HG03135 (cell line): Measurements from ENCODE around the gene CRABP2.
A peak's percentile ranks its signal among the peaks of the same experiment; 100 is the strongest.

Source experiments
- ATAC-seq: cut with Tn5 transposase; IDR thresholded peaks from one replicate; pipeline ENCODE4 v1.9.1; 2021; ENCODE audit warnings: mild to moderate bottlenecking, moderate library complexity; ENCODE audit not compliant: unreplicated experiment

Gene CRABP2

DNA sequence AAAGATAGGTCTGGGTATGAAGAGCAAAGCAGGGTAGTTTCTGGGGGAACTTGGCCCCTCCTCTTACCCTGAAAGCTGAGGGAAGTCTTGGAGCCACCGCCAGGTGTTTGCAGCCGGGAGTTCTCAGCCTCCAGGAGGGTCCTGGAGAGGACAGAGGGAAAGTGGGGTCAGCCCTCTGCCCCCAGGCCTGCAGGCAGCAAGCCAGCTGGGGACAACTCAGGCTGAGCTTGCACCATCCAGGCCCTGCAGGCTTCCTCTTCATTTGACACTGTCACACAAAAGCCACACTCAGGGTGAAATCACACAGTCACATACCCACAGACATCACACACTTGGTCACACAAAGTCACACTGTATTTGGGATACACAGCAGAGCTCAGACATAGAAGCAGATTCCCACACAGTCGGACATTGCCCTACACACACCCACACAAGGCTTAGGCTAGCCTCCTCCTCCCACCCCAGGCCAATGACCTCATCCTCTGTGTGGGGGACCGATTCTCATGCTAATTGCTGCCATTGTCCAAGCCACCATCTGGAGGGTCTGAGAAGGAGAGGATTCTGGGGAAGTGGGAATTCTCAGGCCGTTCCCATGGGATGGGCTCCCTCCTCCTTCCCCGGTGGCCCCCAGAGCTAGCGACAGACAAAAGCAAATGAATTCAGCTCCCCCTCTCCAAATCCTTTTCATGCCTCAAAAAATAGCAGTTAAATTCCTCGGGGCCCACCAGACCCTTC is 31.8 kb downstream of the CRABP2 start:
- ATAC-seq: no peak

DNA sequence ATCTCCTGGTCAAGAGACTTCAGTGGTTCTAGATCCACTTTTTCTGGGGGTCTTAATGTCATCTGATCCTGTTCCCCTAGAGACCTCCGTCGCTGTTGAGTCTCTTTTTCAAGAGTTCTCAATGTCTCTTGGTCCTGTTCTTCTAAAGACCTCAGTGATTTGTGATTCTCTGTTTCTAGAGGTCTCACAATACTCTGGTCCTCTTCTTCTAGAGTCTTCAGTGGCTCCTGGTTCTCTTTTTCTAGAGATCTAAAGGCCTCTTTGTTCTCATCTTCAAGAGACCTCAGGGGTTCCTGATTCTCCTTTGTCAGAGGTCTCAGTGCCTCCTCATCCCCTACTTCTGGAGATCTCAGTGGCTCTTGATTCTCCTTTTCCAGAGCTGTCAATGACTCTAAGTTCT is 33.6 kb downstream of the CRABP2 start:
- no peak for ATAC-seq

DNA sequence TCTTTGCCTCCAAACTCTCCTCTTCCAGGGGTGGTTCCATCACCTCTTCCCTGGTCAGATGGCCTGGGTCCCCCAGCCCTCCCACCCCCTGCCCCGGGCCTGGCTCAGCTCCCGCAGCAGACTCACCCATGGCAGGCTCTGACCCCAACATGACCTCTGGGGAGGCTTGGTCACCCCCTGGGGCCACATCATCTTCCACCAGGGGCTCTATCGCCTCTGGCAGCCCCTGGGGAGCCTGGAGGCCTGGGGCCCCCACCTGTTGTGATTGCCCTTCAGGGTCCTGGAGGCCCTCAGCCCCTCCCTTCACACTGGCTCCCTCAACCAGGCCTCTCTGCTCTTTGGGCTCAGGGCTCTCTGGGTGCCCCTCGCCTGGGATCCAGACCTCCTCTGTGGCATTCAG is 34.6 kb downstream of the CRABP2 start:
- ATAC-seq: no peak

DNA sequence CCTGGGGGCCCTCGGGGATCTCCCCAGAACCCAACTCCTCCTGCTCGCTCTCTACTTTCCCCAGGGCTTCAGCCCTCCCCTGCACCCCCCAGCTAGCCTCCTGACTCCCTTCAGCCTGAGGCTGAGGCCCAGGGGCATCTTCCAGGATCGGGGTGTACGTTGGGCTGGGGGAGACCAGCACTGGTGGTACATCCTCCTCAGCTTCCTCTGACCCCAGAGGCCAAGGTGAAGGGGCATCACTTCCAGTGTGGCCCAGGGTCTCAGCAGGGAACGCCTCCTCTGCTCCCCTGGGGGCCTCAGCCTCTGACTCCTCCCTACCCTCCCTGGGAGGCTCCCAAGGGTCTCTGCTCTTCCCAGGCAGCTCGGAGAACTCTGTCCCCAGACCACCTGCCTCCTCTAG is 35.0 kb downstream of the CRABP2 start:
- ATAC-seq: no peak

DNA sequence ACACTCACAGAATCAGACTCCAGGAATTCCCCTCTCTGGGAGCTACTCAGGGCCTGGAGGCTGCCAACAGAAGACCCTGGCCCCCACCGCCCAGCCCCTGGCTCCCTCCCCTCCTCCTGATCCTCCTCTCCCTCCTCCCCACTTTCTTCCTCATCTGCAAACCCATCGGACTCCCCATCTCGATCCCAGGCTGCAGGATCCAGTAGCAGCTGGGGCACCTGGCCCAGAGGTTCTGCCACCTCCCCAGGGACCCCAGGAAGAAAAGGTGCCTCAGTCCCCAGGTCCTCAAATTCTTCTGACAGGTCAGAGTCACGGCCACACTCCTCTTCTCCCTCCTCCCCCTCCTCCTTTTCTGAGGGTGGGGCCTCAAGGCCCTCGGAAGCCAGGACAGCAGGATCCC is 35.6 kb downstream of the CRABP2 start:
- ATAC-seq: no peak

DNA sequence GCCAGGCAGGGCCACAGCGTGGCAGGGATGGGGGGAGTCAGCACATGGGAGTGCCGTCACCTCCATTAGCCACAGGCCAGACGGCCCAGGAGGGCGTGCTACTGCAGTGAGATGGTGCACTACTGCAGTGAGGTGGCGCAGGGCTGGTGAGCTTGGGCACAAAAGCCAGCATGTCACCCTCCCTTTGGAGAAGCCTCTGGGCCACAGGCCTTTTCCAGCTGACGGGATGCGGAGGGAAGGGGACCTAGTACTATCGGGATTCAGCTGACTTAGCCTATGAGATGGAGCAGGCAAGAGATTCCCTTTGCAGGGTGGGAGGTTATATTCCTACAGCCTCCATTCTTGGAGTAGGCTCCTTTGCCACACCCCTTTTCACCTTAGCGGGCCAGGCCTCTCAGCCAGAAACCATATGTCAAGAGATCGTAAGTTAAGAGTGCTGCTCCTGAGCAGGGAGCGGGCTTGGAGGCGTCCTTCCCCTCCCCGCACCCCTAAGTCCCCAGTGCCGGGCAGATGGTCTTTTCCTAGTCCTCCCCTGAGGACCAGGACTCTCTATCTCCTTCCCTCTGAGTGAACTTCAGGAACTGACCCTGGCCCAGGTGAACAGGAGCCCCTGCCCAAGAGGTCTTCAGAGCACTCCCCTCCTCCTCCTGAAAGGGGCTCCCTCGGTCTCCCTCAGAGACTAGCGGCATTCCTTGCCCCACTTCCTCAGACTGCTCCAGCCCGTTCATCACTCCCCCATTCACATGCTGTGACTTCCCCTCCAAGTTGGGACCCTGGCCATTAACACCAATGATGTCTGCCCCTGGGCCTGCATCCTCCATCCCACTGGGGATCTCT is 36.4 kb downstream of the CRABP2 start:
- no peak for ATAC-seq

DNA sequence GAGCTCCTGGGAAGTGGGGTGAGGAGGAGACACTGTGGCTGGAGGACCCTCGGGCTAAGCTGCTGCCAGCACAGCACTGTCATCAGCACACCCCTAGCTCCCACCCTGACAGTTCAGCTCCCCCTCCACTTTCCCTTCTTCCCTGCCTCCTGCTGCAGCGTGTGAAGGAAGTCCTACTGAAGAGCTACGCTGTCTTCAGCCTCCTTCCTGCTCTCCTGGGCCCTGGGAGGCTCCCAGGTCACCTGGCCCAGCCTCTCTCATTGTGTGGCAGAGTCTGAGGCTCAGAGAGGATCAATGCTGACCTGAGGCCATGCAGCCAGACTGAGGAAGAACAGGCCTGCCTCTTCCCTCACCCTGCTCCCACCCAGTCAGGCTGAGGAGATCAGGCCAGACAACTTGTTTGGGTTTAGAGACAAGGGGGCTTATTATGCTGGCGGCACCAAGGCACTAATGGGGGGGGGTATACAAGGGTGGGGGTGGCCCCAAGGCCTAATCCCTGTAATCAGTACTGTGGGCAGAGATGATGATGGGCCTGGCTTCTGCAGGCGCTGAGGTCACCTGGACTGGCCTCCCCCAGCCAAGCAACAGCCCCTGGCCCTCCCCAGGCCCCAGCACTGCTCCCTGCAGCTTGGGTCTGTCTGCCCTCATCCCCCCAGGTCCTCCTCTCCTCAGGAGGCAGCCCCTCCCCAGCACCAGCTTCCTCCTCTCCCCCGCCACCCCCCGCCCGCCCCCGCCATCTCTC is 37.2 kb downstream of the CRABP2 start:
- no peak for ATAC-seq

DNA sequence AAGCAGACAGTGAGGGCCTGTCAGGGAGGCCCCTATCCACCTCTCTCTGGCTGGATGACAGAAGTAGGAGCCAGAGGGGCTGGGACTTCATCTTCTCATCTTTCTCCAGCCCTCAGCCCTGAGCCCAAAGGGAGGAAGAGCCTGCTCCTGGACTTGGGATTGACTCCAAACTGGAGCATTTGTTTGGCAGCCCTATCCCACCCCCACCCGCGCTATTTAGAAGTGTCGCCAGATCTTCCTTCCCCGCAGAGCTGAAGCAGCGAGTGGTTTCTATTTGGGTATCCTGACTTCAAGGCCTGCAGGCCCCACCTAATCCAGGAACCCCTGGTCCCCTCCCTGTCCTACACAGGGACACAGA is 37.8 kb downstream of the CRABP2 start:
- ATAC-seq: no peak

DNA sequence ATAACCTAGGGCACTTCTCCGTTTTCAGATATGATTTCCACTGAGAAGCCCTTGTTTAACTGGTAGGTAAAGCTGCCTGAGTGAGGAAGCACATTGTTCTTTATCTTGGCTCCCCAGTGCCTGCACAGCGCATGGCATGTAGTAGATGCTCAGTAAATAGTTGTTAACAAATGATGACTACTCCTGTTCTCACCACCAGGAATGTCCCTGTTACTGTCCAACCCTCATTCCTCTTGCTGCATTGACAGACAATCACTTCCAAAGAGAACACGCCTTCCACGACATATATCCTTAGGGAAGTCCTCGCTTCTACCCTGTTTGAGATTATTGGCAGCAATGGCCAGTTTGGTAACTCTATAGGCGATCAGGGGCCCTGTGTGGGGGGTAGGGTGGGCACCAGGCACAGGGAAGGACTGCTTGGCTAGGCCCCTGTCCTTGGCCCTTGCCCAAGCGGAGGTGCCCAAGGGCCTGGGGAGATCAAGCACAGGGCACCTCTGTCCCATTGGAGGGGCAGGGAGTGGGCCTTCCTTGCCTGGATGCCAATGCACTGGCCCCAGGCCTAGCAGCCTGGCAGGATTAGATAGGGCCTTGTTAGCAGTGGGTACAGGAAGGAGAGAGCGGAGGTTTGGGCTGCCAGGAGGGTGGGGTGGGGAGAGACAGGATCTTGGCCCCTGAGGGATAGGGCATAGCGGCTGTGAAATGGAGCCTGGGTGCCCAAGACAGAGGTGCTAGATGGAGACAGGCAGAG is 38.3 kb downstream of the CRABP2 start:
- ATAC-seq: no peak

DNA sequence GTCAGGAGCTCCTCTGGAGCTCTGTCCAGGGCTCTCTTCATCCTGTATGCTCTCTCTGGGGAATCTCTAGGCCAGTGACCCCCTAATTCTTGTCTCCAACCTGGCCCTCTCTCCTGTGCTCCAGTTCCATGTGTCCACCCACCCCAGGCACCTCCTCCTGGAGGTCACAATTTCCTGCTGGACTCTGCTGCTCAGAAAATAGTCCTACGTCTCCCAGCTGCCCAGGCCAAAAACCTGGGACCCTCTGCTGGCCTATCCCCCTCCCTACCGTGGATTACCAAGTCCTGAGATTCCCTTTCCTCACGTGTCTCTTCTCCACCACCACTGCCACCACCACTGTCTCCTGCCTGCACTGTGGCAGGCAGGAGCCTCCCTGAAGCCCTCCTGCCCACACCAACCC is 39.8 kb downstream of the CRABP2 start:
- no peak for ATAC-seq

DNA sequence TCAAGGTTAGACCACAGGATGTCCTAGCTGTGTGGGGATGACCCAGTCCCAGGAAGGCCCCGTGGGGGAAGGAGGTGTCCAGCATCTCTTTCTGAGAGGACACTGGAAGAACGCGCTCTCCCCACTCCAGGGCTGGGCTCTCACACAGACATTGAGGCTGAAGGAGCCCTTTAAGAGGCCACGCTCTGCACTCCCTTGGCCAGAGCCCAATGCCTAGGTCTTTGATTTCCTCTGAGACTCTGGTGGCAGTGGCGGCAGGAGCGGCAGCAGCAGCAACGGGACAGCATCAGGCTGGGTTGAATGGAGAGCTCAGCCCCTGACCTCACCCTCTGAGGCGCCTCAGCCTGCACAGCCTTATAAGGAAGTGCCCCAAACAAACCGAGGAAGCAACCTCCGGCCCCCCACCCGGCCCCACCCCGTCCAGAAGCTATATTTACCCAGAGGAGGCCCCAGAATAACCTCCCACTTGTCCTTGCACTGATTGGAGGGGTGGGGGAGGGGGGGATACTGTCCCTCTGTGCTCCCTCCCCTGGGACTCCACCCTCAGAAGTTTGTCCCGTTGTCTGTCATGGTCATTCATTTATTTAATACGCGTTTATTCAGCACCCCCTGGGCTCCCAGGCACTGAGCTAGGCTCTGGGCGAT is 40.5 kb downstream of the CRABP2 start:
- ATAC-seq: no peak

DNA sequence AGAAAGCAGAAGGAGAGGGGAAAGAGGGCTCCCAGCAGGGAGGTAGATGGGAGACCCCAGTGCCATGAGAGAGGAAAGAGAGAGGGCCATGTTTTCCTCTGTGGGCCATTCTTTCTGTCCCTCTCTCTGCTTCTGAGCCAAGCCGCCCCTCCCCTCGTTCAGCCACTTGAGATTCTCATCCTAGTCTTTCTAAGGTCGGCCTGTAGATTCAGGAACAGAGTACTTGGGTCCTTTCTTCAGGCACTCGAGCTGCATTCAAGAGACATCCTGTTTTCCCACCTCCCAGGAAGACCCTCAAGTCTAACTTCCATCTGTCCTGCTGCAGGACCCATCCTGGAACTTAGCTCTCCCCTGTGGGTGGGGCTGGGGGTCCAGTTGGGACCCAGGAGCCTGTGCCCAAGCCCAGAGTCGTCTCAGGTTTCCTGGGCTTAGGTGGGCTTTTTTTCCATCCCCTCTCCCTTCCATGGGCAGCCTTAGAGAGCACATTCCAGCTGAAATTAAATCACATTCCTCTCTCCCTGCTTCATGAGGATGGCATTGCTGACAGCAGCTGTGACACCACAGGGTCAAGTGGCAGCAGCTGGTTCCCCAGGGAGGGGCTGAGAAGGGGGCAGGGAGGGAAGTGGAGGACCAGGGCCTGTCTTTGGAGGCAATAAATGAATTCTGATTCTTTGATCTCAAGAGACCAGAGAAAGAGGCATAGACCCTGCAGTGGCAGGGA is 41.2 kb downstream of the CRABP2 start:
- no peak for ATAC-seq

DNA sequence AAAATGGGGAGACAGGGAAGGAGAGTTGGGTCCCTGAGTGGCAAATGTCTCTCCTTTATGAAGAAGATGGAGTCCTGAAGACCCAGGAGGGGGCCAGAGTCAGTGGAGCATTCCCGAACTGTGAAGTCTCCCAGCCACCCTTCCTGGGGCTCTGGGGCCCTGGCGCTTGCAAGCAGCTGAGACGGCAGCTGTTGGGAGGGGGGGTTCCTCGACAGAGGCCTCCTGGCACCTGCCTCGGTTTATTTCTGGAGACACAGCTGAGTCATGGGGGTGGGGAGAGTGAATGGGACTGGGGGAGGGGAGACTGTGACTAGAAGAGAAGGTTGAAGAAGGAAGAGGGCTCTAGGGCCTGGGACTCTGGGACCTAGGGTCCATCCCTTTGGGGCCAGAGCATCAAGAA is 42.2 kb downstream of the CRABP2 start:
- no peak for ATAC-seq

DNA sequence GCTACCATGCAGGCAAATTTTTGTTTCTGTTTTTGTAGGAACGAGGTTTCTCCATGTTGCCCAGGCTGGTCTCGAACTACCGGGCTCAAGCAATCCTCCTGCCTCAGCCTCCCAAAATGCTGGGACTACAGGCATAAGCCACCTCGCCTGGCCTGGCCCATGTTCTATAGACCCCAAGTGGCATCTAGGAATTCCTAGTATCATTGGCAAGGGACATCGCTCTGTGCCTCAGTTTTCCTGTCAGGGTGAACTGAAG is 42.7 kb downstream of the CRABP2 start:
- ATAC-seq: no peak

DNA sequence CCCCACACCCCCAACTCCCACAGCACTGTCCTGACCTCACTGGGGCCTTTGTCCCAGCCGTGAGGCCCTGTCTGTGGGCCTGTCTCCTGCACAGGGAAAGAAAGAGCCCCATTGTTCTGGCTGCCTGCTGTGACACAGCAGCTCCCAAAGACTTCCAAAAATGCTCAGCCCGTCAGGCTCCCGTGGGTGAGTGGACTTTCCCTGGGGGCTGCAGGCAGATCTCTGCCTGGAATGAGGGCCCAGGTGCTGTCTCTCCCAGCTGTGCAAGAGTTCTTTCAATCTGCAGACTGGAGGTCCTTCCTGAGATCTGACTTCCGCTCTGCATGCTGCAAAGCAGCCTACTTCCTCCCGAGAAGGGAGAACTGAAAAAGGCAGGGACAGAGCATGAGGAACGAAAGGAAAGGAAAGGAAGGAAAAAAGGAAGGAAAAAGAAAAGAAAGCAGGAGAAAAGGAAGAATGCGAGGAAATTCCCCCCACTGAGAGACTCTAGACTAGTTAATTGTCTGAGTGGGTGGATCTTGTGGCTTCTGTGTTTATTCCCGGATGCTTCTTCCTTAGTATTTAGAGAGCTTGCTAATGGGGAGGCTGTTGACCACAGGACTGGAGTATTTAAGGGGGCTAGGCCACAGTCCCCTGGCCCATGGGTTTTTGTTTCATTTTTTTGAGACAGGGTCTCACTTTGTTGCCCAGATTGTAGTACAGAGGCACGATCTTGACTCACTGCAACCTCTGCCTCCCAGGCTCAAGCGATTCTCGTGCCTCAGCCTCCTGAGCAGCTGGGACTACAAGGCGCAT is 43.2 kb downstream of the CRABP2 start:
- ATAC-seq: no peak

DNA sequence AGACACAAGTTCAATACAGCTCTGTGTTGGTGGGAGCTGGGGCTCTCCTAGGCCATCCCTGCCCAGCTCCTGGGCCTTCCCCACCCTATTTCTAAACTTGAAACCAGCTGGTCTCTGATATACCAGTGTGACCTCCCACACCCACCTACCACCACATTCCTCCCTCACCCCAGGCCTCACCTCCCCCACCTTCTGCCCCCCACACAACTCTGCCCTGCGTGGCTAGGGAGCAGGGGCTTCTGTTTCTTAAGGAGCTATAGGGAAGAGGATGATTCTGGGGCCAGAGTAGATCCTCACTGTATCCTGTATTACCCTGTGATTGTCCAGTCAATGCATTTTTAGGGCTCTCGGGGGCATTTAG is 44.7 kb downstream of the CRABP2 start:
- no peak for ATAC-seq

DNA sequence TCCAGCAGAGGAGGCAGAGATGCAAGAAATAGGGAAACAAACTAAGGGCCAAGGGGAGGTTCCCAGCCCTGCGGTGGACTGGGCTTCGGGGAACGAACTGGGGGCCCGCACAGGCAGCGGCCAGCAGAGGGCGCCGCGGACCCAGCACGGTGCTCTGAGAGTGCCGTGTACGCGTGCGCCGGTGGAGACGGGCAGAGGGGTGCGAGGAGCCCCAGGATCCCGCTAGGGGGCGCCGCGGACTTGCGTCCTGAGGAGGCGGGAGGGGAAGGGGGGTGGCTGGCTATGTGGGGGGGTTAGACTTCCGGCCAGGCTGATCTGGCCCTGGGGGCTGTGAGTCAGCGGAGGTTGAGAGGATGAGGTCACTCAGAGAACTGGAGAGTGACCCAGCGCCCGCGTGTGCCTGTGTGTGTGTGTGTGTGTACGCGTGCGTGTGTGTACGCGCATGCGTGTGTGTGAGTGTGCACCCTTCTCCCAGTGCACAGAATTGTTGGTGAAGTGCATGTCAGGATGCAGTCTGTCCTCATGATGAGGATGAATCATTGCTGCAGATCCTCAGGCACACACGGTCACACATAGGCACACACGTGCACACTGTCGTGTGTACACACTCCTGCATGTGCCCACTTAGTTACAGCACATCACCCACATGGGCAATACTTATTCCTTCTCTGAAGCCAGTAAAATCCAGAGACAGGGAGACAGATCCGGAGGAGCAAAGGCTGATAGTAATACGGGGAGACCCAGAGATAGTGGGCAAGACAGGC is 45.2 kb downstream of the CRABP2 start:
- peak; percentile 61 for ATAC-seq

DNA sequence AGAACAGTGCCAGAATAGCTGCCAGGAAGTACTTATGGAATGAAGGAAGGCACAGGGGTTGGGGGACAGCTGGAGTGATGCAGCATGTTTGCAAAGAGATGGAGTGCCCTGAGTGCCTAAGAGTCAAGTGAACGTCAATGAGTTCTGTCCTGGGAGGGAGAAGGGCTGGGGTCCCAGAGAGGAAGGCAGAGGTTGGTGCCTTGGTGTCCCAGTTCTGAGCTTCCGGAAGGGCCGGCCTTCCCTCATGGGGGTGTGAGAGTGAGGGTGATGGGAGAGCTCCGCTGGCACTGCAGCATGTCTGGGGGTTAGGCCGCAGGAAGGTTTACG is 45.8 kb downstream of the CRABP2 start:
- ATAC-seq: no peak
